ENCODE results near the gene ARRB1.

Gene ARRB1

DNA sequence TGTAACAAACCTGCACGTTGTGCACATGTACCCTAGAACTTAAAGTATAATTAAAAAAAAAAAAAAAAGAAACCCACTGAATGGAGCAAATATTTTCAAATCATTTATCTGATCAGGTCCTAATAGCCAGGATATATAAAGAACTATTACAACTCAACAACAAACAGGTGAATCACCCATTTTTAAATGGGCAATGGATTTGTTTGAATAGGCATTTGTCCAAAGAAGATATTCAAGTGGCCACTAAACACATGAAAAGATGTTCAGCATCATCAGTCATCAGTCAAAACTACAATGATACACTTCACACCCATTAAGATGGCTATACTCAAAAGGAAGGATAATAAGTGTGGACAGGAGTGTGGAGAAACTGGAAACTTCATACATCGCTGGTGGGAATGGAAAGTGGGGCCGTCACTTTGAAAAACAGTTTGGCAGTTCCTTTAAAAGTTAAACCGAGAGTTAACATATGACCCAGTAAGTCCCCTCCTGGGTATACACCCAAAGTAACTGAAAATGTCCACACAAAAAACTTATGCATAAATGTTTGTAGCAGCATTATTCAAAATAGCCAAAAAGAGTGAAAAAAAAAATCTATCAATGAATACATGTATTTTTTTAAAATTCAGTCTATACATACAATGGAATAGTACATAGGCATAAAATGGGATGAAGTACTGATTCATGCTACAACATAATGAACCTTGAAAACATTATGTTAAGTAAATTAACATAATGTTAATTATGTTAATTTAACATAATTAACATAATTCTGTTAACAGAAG lies 53.1 kb downstream of the ARRB1 start:
- POLR2A ChIA-PET (ENCODE audit: low non-redundant PET) = no interaction called here
- TF ChIP-seq, protein P1, sequence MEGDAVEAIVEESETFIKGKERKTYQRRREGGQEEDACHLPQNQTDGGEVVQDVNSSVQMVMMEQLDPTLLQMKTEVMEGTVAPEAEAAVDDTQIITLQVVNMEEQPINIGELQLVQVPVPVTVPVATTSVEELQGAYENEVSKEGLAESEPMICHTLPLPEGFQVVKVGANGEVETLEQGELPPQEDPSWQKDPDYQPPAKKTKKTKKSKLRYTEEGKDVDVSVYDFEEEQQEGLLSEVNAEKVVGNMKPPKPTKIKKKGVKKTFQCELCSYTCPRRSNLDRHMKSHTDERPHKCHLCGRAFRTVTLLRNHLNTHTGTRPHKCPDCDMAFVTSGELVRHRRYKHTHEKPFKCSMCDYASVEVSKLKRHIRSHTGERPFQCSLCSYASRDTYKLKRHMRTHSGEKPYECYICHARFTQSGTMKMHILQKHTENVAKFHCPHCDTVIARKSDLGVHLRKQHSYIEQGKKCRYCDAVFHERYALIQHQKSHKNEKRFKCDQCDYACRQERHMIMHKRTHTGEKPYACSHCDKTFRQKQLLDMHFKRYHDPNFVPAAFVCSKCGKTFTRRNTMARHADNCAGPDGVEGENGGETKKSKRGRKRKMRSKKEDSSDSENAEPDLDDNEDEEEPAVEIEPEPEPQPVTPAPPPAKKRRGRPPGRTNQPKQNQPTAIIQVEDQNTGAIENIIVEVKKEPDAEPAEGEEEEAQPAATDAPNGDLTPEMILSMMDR (conservative IDR thresholded peaks at IDR 0.05; ENCODE audit: low read depth) = no peak
- DNase-seq (ENCODE audit: low spot score) = no peak
- CTCF ChIA-PET = no interaction called here
- no peak overlapping the region for H3K27ac ChIP-seq

DNA sequence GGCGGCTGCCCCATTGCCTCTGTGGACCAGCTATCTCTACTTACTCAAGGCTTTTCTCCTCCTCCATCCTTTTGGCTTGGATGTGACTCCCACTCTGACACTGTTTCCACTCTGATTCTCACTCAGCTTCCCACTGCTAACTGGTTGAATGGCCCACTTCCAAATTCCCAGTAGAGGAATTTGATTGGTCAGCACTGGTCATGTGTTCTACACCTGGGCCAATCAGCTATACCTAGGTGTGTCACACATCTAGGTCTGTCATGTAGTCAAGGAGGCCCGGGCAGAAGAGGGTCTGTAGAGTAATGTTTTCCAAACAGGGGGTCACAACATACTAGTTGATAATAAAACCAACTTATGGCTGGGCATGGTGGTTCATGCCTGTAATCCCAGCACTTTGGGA lies 57.6 kb downstream of the ARRB1 start:
- POLR2A ChIA-PET (ENCODE audit: low non-redundant PET) = no interaction called here
- TF ChIP-seq, protein P1 (conservative IDR thresholded peaks at IDR 0.05; ENCODE audit: low read depth) = no peak
- CTCF ChIA-PET = no interaction called here
- peak; percentile 8 for DNase-seq (ENCODE audit: low spot score)
- no peak overlapping the region for H3K27ac ChIP-seq

DNA sequence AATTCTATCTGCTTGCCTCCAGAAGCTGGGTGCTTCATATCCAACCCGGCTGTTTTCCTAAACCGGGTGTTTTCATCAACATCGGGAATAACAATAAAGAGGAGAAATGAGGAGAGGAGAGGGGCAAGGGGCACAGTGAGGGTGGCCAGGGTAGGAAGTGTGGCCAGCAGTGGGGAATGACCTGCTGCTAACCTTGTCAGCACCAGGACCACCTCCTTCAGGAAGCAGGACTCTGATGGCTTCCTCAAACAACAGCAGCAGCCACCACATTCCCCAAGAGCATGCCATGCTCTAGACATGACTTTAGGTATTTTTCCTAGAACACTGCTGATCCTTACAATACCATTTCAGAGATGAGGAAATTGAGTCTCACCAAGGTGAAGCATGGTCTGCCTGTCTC lies 58.5 kb downstream of the ARRB1 start:
- POLR2A ChIA-PET (ENCODE audit: low non-redundant PET) = no interaction called here

DNA sequence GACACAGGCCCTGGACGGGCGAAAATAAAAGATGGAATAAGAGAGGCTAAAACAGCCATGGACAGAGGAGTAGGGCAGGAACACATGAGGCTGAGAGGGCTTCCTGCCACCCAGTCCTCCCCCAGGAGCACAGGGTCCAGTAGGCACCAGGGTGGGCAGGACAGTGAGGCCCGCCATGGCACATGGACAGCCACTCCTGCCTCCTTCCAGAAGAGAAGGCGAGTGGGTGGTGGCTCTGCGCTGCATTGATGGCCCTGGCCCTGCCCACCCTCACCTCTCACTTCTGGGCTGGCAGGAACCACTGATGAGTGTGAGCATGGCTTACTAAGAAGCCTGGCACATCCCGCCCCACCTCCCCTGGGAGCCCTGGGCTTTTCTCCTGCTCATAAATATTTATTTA lies 59.7 kb downstream of the ARRB1 start:
- no peak overlapping the region for H3K27ac ChIP-seq
- TF ChIP-seq, protein P1 (conservative IDR thresholded peaks at IDR 0.05; ENCODE audit: low read depth) = no peak
- DNase-seq (ENCODE audit: low spot score) = no peak
- ChIA-PET POLR2A (ENCODE audit: low non-redundant PET) (no interaction called here), CTCF (no interaction called here)

More for the DNA sequence above, 58.5 kb downstream of the ARRB1 start:
- no peak overlapping the region for H3K27ac ChIP-seq
- CTCF ChIA-PET = no interaction called here
- no peak for DNase-seq (ENCODE audit: low spot score)
- TF ChIP-seq, protein P1 (conservative IDR thresholded peaks at IDR 0.05; ENCODE audit: low read depth) = no peak

DNA sequence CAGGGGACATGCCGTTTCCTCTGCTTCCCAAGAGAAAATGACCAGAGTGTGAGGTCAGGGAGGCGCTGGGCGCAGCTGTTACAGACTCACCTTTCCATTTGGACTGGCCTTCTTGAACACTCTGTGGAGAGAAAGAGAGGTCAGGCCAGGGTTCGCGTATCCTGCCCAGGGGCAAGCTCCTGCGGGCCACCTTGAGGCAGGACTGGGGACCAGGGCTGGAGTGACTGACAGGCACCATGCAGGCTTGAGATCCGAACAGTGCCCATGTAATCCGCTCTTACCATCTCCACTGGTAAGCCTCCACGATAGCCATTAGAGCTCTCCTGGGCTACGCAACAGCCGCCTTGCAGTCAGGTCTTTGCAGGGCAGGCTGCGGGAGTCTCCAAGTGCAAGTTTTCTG lies 61.5 kb downstream of the ARRB1 start:
- ChIA-PET CTCF (interaction anchor here (1.3 kb wide), 1 partner anchor 95 kb away, joined by 3 read pairs; no protein-coding TSS in a partner anchor), POLR2A (ENCODE audit: low non-redundant PET) (no interaction called here)
- TF ChIP-seq, protein P1 (conservative IDR thresholded peaks at IDR 0.05; ENCODE audit: low read depth) = no peak
- H3K27ac ChIP-seq = no peak overlapping the region
- DNase-seq (ENCODE audit: low spot score) = no peak

DNA sequence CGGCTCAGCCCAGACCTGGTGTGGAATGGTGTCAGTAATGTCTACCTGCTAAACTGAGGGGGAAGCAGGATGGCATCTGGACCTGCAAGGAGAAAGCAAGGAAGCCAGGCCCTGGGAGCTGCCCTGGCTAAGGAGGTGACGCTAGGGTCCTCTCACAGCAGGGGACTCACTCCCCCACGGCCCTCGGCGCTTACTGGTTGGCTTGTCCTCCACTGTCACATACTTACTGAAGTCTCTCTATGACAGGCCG lies 62.0 kb downstream of the ARRB1 start:
- ChIA-PET CTCF (interaction anchor here (1.2 to 1.3 kb wide), 2 partner anchors 10 to 96 kb away, joined by 3 read pairs; no protein-coding TSS in a partner anchor), POLR2A (ENCODE audit: low non-redundant PET) (no interaction called here)
- TF ChIP-seq, protein P1 (conservative IDR thresholded peaks at IDR 0.05; ENCODE audit: low read depth) = no peak
- H3K27ac ChIP-seq = no peak overlapping the region
- DNase-seq (ENCODE audit: low spot score) = no peak
